AG09319 (cell line): ENCODE data around the gene SLC49A3.
"Not testable (repeated sequence)": the region's sequence is repeated elsewhere in the genome, so short reads cannot be mapped to it uniquely, and the experiment has no call there.

Experiments
- DNase-seq: peaks from one replicate; pipeline ENCODE4 v3.0.0-alpha.2; 2010; ENCODE audit warnings: low read depth; ENCODE audit errors: extremely low read depth
- CTCF ChIP-seq: IDR thresholded peaks from 2 replicates; pipeline ENCODE4 v1.5.1; 2011; ENCODE audit warnings: low read depth, mild to moderate bottlenecking, inconsistent platforms, low read length, moderate library complexity

The SLC49A3 gene

DNA sequence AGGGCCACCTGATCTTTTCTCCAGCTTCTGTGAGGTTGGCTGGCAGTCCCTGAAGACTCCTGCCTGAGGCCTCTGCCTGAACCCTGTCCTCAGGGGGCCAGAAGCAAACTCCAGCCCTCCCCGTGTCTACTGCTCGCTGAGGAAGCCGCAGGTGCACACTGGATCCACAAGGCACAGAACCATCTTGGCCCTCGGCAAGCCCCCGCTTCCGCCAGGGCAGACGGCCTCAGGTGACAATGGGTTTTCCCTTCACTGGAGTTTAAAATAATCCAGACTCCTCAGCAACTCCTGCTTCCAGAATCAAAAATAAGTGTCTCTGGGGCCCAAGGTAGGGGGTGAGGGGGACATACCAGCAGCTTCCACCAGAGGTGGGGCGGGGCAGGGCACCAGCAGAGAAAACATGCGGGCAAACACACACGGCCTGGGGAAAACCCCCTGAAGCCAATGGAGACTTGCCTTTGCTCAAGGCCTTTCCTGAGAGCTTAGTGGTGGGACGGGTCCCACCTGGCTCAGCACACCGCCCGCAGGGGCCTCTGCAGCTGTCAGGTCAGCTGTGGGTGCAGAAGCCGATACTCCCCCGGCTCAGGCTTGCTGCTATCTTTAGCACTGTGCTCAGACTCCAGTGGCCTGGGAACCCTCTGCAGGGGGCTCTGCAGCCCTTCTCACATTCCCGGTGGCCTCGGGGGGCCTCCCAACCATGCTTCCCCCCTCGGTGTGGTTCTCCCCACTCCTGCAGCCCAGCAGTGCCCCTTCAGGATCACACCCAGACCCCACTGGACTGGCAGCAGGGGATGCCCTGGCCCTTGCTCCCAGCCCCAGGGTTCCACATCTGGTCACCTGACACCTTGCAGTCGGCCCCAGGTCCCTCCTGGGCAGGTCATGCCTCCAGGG, 12.7 kb downstream of the SLC49A3 start:
- DNase-seq, result no peak
- no peak for TF ChIP-seq CTCF

DNA sequence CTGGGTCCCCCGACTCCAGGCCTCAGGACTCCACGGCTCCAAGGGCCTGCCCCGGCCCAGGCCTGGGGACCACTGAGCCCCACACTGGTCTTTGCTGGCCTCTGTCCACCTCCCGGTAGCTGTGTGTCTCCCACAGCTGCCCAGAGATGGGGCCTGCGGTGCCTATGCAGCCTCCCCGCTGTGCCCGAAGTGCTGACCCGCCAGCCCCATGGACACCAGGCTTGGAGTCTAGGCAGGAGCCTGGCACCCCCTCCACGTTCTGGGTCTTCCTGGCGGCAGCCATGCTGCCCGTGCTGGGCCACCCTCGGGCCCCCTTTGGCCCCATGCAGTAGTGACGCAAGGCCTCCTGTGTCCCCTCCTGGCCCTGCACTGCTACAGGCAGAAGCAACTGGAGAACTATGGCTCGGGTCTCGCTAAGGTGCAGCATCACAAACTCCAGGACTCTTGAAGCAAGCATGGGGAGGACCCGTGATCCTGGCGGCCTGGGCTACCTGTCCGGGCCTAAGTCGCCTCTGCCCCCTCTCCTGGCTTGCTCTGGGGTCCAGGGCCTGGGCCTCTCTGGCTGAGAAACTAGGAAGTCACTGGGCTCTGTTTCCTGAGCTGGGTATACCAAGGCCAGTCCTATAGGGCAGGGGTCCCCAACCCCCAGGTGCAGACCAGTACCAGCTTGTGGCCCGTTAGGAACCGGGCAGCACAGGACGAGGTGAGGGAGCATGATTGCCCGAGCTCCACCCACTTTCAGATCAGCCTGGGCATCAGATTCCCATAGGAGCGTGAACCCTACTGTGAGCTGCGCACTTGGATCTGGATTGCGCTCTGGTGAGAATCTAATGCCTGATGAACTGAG, 13.7 kb downstream of the SLC49A3 start:
- no peak for DNase-seq
- TF ChIP-seq CTCF, result no peak

DNA sequence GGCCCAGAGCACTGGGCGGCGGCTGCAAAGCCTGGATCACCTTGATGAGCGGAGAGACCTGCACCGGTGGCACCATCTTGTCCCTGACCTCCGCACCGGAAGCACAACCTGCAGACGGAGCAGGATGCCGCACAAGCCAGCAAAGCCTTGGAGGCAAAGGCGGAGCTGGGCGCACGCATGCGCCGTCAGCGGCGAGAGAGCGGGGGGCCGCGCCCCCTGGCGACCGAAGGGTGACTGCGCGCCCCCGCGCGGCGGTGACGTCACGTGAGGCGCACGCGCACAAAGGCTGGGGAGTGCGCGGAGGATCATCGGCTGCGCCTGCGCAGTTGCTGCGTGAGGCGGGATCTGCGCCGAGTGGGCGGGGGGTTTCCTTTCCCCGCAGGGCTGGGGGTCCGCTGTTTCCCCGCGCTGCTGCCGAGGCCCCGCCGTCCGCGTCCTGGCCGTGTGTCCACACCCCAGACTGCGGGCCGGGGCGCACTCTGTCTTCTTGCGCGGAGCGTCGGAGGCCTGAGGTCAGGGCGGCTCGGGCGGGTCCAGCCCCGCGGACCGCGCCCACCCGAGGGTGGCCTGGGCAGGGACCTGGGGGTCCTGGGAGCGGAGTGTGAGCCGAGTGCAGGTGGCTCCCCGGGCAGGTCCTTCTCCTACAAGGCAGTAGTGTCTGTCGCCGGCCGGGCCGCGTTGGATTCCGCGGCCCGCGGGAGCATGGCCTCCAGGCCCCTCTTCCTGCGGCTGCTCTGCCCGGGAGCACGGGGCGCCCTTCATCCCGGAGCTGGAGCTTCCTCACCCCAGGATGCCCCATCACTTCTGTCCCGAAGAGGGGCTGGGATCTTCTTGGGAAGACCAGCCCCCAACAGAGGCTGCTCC, 14.5 kb downstream of the SLC49A3 start, which contains the start of the genes ATP5ME and MYL5:
ATP5ME (minus strand) TSS at position 105 of the 864 bp plus-strand sequence; CDS start at position 76, 29 bp downstream.
MYL5 (plus strand) TSS at position 371 of the 864 bp plus-strand sequence. CDS start 3,485 bp downstream, outside the sequence.
- DNase-seq, result peak; percentile 88
- peak; percentile 63 for TF ChIP-seq CTCF

GRCh38 chr4:673349-674091, 15.4 kb downstream of the SLC49A3 start:
- DNase-seq, result no peak
- TF ChIP-seq CTCF, result no peak

DNA sequence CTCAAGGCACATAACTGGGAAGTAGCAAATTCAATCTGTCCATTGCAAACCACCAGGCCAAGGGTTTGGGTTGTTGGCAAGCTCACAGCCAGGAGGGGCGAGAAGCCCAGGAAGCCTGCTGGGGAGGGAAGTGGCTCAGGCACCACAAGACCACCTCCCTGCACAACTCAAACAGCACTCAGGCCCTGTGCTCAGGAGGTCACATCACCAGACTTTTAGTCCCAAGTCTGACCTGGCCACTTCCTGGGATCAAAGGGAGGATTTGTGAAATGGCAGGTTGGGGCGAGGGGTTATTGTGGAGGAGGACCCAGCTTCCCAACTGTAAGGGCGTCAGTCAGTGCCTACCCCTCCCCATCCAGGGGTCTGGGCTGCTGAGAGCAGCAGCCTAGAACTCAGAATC, 17.2 kb downstream of the SLC49A3 start:
- no peak for DNase-seq
- no peak for TF ChIP-seq CTCF

- not testable (repeated sequence) for DNase-seq
Observed at GRCh38 chr4:669806-670559, 19.0 kb downstream of the SLC49A3 start.

- not testable (repeated sequence) for DNase-seq
Observed at GRCh38 chr4:668219-668618, 20.7 kb downstream of the SLC49A3 start.
